Rectal smooth muscle tissue (tissue), 1 donor: ENCODE results near the gene CYP2S1.
"Not testable (repeated sequence)": the region's sequence is repeated elsewhere in the genome, so short reads cannot be mapped to it uniquely, and the experiment has no call there.

ENCODE experiments used
- H3K27ac ChIP-seq: one replicate; pipeline ENCODE4 v1.7.0; 2013; ENCODE audit warnings: low read depth, low read length, inconsistent platforms
- H3K27me3 ChIP-seq: one replicate; pipeline ENCODE4 v1.7.0; 2013; ENCODE audit warnings: low read length; ENCODE audit not compliant: control insufficient read depth, insufficient read depth
- H3K36me3 ChIP-seq: one replicate; pipeline ENCODE4 v1.7.0; 2013; ENCODE audit warnings: low read length; ENCODE audit not compliant: control insufficient read depth, insufficient read depth
- H3K4me1 ChIP-seq: one replicate; pipeline ENCODE4 v1.7.0; 2013; ENCODE audit warnings: low read length; ENCODE audit not compliant: control insufficient read depth, insufficient read depth
- H3K4me3 ChIP-seq: one replicate; pipeline ENCODE4 v1.7.0; 2013; ENCODE audit warnings: low read length
- H3K9ac ChIP-seq: one replicate; pipeline ENCODE4 v1.7.0; 2013; ENCODE audit warnings: low read length

The CYP2S1 gene

DNA sequence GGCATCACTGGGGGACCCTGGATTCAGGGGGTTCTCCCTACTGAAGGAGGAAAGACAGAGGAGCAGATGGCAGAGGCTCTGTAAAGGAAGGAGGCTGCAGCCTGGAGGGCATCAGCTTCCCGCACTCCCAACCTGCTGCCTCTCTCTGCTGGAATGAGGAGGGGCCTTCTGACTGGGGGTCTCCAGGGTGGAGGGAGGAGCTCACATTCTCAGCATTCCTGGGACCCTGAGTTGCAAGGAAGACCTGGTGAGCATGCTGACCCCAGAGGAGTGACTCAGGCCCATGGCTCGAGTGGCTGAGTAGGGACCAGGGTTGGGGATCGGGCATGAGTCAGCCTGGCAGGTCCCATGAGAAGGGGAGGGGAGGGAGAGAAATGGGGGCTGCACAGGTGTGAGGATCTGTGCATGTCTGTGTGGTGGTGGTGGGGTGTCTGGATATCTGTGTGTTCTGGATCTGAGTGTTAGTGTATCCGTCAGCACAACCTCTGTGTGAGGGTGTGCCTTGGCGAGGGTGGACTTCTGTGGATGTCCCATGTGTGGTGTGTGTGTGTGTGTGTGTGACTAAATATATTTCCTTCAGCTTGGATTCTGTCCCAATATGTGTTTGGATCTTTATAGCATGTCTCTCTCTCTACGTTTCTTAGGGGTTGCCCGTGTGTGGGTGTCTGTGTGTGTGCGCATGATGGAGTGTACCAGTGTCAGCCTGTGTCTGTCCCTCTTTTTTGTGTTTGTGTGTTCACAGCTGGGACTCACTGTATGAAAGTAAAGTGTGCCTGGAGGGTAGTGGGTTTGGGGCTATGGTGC is 30.6 kb downstream of the CYP2S1 start:
- Histone ChIP-seq H3K4me3 (peak overlapping the region; percentile 26), H3K9ac (no peak overlapping the region), H3K36me3 (no peaks in the 10 kb centered on the region), H3K27ac (peak overlapping the region; percentile 28), H3K27me3 (no peaks in the 10 kb centered on the region), H3K4me1 (peaks cover 15% of the 10 kb centered on the region)

DNA sequence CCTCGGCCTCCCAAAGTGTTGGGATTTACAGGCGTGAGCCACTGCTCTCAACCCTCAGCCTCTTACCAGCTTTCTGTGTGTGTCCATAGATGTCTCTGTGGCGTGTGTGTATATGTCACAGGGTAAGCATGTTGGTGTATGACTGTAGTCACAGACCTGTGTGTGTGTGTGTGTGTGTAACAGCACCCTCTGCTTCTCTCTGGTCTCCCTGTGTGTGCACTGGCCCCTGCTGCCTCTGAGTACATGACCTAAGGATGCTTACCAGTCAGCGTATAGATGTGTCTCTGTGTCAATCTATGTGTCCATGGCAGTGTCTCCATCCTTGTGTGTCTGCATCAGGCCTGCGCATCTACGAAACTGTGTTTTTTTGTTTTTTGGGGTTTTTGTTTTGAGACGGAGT is 31.6 kb downstream of the CYP2S1 start:
- H3K27ac ChIP-seq, result no peak overlapping the region
- H3K36me3 ChIP-seq, result no peaks in the 10 kb centered on the region
- H3K27me3 ChIP-seq, result no peaks in the 10 kb centered on the region
- peaks cover 15% of the 10 kb centered on the region for H3K4me1 ChIP-seq
- H3K9ac ChIP-seq, result no peak overlapping the region
- H3K4me3 ChIP-seq, result no peak overlapping the region

DNA sequence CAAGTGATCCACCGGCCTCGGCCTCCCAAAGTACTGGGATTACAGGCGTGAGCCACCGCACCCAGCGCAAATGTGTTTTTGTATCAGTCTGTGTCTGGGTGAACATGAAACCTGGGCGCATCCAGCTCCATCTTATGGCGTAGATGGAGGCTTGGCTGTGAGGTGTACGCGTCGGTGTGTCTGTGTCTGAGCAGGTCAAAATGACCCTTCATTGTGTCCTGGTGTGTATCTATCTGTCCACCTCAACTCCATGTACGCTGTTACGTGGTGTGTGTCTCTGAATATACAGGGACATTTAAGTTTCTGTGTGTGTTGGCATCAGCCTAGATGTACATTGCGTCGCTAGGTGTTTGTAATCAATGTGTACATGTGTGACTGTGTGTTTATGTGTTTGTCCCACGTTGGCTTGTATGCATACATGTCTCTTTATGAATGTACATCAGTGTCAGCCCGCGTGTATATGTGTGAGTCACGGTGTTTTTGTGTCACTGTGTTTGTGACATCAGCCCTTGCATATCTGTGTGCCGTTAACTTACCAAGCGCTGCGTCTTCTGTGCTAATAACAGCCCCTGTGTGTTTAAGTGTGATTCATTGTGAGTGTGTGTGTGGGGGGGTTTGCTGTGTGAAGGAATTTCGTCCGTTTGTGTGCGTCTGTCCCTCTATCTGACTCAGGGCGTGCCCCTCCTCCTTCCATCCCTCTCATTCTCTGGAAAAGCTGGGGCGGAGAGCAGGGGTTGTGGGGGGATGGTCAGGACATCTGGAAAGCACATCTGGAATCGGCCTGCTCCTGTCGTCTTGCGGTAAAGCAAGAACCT is 32.4 kb downstream of the CYP2S1 start:
- H3K9ac ChIP-seq, result no peak overlapping the region
- peaks cover 14% of the 10 kb centered on the region for H3K4me1 ChIP-seq
- no peaks in the 10 kb centered on the region for H3K27me3 ChIP-seq
- peak overlapping the region; percentile 60 for H3K4me3 ChIP-seq
- no peaks in the 10 kb centered on the region for H3K36me3 ChIP-seq
- peak overlapping the region; percentile 87 for H3K27ac ChIP-seq

DNA sequence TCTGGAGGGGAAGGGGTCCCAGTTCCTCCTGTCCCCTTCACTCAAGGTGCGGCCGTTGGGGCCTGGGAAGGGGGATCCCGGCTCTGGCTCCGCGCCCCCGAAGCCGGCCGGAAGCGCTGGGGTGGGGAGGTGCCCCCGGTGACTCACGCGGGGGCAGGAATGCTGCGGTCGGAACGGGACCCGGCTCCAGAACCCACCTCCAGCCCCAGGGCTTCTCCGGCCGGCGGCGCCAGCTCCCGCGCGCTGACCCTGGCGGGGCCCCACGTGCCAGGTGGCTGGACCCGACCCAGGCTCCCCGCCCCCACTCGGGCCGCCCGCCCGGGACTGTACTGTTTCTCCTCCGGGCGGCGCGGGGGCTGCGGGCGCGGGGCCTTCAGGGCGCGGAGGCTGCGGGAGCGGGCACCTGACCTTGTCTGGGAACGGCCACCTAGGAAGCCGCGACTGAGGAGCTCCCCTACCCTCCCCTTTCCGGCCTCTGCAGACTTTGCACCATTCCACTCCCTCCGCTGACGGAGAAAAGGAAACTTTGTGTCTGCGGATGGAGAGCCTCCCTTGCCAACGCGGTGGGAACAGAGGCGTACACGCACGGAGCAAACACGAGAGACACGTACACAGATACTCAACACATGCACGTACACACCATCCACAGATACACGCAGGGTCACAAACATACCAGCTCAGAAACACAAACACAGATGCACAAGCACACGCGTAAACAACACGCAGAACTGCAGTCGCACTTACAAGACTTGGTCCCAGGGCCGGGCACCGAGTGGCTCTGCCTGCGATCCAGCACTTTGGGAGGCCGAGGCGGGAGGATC is 33.2 kb downstream of the CYP2S1 start:
- Histone ChIP-seq H3K27me3 (no peaks in the 10 kb centered on the region), H3K4me3 (peak overlapping the region; percentile 60), H3K36me3 (no peaks in the 10 kb centered on the region), H3K4me1 (peaks cover 10% of the 10 kb centered on the region), H3K27ac (peak overlapping the region; percentile 87), H3K9ac (no peak overlapping the region)

DNA sequence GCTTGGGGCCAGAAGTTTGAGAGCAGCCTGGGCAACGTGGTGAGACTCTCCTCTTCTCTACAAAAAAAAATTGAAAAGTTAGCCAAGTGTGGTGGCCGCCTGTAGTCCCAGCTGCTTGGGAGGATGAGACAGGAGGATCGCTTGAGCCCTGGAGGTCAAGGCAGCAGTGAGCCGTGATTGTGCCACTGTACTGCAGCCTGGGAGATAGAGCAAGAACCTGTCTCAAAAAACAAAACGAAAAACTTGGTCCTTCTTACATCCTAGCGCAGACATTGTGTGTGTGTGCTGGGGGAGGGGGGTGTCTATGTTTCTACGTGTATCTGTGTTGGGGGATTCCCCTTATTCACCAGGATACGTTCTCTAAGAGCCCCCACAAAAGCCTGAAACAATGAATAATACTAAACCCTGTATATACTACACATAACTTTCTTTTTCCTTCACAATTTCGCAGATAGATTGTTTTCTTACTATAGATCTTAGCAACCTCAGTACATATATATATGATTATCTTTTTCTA is 33.9 kb downstream of the CYP2S1 start:
- H3K9ac ChIP-seq, result no peak overlapping the region
- H3K27me3 ChIP-seq, result no peaks in the 10 kb centered on the region
- H3K4me1 ChIP-seq, result peaks cover 10% of the 10 kb centered on the region
- H3K27ac ChIP-seq, result peak overlapping the region; percentile 87
- no peaks in the 10 kb centered on the region for H3K36me3 ChIP-seq
- peak overlapping the region; percentile 60 for H3K4me3 ChIP-seq

DNA sequence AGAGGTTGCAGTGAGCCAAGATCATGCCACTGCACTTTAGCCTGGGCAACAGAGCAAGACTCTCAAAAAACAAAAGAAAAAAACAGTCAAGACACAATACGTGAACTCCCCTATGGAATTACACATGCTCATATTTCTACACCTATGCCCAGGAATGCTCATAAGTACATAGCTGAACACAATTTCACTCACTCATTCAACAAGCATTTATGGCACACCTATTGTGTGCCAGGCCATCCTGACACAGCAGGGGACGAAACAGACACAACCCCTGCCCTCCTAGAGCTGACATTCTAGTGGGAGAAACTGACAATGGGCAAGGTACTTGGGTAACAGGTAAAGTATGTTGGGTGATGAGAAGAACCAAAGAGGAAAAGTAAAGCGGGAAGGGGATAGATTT is 35.5 kb downstream of the CYP2S1 start:
- no peak overlapping the region for H3K4me3 ChIP-seq
- no peak overlapping the region for H3K27ac ChIP-seq
- H3K4me1 ChIP-seq, result peaks cover 6% of the 10 kb centered on the region
- H3K27me3 ChIP-seq, result no peaks in the 10 kb centered on the region
- H3K36me3 ChIP-seq, result no peaks in the 10 kb centered on the region
- no peak overlapping the region for H3K9ac ChIP-seq

DNA sequence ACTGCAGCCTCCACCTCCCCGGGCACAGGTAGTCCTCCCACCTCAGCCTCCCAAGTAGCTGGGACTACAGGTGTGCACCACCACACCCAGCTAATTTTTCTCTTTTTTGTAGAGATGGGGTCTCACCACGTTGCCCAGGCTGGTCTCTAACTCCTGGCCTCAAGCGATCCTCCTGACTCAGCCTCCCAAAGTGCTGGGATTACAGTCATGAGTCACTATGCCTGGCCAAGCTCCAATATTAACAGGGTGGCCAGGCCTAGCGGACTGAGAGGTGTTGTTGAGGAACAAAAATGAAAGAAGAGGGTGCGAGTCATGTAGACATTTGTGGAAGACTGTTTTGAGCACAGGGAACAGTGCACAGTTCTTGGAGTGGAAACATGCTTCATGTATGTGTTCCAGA is 36.3 kb downstream of the CYP2S1 start:
- not testable (repeated sequence) for H3K4me3 ChIP-seq, H3K27me3 ChIP-seq, H3K36me3 ChIP-seq, H3K9ac ChIP-seq, H3K4me1 ChIP-seq, H3K27ac ChIP-seq

DNA sequence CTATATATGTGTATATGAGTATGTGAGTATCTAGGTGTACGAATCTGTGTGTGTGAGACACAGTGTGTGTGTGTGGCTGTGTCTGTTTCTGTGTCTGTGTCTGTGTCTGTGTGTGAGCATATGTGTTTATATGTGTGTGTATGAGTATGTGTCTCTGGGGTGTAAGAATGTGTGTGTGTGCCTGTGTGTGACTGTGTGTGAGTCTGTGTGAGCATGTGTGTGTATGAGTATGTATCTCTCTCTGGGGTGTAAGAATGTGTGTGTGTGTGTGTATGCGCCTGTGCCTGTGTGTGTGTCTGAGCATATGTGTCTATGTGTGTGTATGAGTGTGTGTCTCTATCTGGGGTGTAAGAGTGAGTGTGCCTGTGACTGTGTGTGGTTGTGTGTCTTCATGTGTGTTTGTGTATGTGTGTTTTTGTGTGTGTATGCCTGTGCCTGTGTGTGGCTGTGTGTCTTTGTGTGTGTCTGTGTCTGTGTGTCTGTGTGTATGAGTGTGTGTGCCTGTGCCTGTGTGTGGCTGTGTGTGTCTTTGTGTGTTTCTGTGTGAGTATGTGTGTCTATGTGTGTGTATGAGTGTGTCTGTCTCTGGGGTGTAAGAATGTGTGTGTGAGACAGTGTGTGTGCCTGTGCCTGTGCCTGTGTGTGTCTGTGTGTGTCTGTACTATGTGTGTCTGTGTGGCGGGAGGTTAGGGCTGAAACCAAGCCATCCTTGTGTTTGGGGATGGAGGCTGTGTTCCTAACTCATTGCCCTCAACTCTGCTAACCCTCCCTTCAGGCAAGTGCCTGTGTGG is 37.2 kb downstream of the CYP2S1 start:
- Histone ChIP-seq H3K36me3 (peaks cover 3% of the 10 kb centered on the region), H3K27me3 (no peaks in the 10 kb centered on the region), H3K4me1 (peaks cover 6% of the 10 kb centered on the region), H3K9ac (no peak overlapping the region), H3K4me3 (no peak overlapping the region), H3K27ac (no peak overlapping the region)

DNA sequence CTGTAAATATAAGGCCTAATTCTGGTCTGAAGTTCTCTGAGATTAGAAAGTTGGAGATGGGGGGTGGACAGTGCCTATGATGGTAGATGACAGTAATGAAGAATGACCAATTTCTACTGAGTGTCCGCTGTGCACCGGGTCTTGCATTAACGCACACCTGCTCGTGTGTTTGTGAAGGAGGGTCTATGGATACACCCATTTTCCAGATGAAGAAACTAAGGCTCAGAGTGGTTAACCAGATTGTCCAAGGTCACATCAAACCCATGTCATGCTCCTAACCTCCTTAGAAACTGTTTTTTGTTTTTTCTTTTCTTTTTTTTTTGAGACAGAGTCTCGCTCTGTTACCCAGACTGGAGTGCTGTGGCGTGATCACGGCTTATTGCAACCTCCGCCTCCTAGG is 39.7 kb downstream of the CYP2S1 start:
- H3K36me3 ChIP-seq, result peaks cover 11% of the 10 kb centered on the region
- no peak overlapping the region for H3K27ac ChIP-seq
- no peak overlapping the region for H3K4me3 ChIP-seq
- H3K27me3 ChIP-seq, result no peaks in the 10 kb centered on the region
- no peaks in the 10 kb centered on the region for H3K4me1 ChIP-seq
- H3K9ac ChIP-seq, result no peak overlapping the region

DNA sequence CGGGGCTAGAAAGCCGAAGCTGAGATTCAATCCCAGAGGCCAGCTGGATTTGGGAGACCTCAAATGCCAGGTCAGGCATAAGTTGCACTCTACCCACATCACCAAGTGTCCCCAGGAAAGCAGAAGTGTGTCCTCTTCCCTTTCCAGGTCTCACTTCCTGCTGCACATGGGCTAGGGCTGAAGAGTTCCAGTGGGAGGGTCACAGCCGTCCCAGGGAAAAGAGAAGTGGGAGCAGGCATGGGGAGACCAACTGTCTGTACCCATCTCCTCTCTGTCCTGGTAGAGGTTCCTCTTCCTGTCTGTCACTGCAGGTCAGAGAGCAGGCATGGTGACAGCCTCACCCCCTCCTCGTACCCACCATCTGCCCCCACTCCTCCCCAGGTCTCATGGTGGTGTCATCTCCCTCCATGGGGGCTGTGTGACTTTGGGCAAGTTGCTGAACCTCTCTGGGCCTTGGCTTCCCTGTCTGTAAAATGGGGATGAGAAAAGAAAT is 40.8 kb downstream of the CYP2S1 start:
- Histone ChIP-seq H3K36me3 (peaks cover 20% of the 10 kb centered on the region), H3K27ac (no peak overlapping the region), H3K4me3 (no peak overlapping the region), H3K9ac (no peak overlapping the region), H3K27me3 (no peaks in the 10 kb centered on the region), H3K4me1 (no peaks in the 10 kb centered on the region)

DNA sequence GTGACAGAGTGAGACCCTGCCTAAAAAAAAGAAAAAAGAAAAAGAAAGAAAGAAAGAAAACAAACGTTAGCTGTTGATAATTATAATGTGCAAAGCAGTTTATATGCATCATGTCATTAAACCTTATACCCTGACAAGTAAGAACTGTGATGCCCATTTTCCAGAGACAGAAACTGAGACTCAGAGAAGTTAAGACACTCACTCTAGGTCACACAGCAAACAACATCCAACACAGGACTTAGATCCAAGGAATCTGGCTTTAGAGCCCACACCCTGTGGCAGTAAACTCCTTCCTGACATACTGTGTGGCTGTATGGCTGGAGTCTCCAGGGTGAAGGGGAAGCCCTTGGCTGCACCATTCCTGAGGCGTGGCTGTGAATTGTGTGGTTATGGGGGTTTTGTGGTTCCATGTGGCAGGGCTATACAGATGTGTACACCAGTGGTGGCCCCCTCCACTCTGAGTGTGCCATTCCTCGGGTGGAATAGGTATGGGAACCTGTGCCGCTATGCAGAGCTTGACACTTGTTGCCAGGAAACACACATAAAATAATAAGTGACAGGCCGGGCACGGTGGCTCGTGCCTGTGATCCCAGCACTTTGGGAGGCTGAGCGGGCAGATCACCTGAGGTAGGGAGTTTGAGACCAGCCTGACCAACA is 41.6 kb downstream of the CYP2S1 start:
- H3K27ac ChIP-seq, result no peak overlapping the region
- no peak overlapping the region for H3K4me3 ChIP-seq
- H3K4me1 ChIP-seq, result no peaks in the 10 kb centered on the region
- H3K9ac ChIP-seq, result no peak overlapping the region
- H3K27me3 ChIP-seq, result no peaks in the 10 kb centered on the region
- H3K36me3 ChIP-seq, result peaks cover 28% of the 10 kb centered on the region
